ENCODE results near the gene CYP26B1. TPM values are rescaled to one million over a fixed set of nuclear protein-coding genes. Genes with fewer than 3 reads are reported as not detected.

CYP26B1 gene
- total and polyA plus RNA-seq, 2 donors (not counting 3 experiments of a cell fraction or from before 2014, with no cell fraction given), result 0.30 to 1.1 TPM

GRCh38 chr2:72130659-72131360 lies 16.9 kb downstream of the CYP26B1 start:
- ChIA-PET CTCF (interaction anchor here (0.6 to 1.6 kb wide), 4 partner anchors 8 to 207 kb away, joined by 3 to 6 read pairs (median 4); no protein-coding TSS in a partner anchor), POLR2A (no interaction called here)
- H3K4me3 ChIP-seq (replicated peaks in 1 of 3; ENCODE audit: insufficient read depth in 1 of 3, low read depth in 1 of 3, low read length in 3 of 3), result no peak overlapping the region
- no peaks in the 10 kb centered on the region for H3K79me2 ChIP-seq (ENCODE audit: control insufficient read depth, insufficient read depth, low read length)
- dilution Hi-C loops (cut with MboI; ENCODE audit: extremely low pct_ligation_motif_present, low sequenced_read_pairs), result no loop called here
- H3K27ac ChIP-seq (ENCODE audit: insufficient read depth, low read depth, low read length), result no peak overlapping the region
- no peaks in the 10 kb centered on the region for H3K9me1 ChIP-seq (replicated peaks; ENCODE audit: control insufficient read depth, extremely low read depth, insufficient read depth, low read length)
- no peak overlapping the region for H3K4me2 ChIP-seq (ENCODE audit: insufficient read depth, low read length)
- no peaks in the 10 kb centered on the region for H3K4me1 ChIP-seq (ENCODE audit: control insufficient read depth, extremely low read depth, insufficient read depth, low read length)
- TF ChIP-seq JUN (IDR thresholded peaks at IDR 0.05; ENCODE audit: borderline replicate concordance, insufficient read depth, insufficient read length, low read depth), result no peak
- no peak for TF ChIP-seq FOS (IDR thresholded peaks at IDR 0.05; ENCODE audit: borderline replicate concordance, insufficient read depth, low read length)
- no peak for TF ChIP-seq POLR2A (IDR thresholded peaks at IDR 0.05; ENCODE audit: low read depth, low read length)
- no peak for TF ChIP-seq EZH2 (IDR thresholded peaks at IDR 0.05; ENCODE audit: borderline replicate concordance, low read depth, low read length, severe bottlenecking)
- TF ChIP-seq GATA2 (IDR thresholded peaks at IDR 0.05; ENCODE audit: insufficient read depth, insufficient read length, low read depth, low read length), result no peak
- no peak for TF ChIP-seq MYC (IDR thresholded peaks at IDR 0.05; ENCODE audit: low read depth, low read length)
- TF ChIP-seq CTCF (IDR thresholded peaks at IDR 0.05; ENCODE audit: extremely low read depth in 1 of 2, insufficient read depth in 1 of 2, low read depth in 1 of 2, low read length in 2 of 2), result no peak
- TF ChIP-seq POLR2AphosphoS5 (IDR thresholded peaks at IDR 0.05; ENCODE audit: insufficient read depth, low read depth, low read length), result no peak
- TF ChIP-seq MAX (IDR thresholded peaks at IDR 0.05; ENCODE audit: insufficient read depth, insufficient read length), result no peak
- no peaks in the 10 kb centered on the region for H4K20me1 ChIP-seq (replicated peaks; ENCODE audit: control insufficient read depth, extremely low read depth, insufficient read depth, low read length)
- no peaks in the 10 kb centered on the region for H3K9me3 ChIP-seq (replicated peaks; ENCODE audit: control insufficient read depth, insufficient read depth, low read length)
- no peak for DNase-seq (ENCODE audit: low read depth, low spot score)
- no peak for FAIRE-seq
- no peak overlapping the region for H2AFZ ChIP-seq (ENCODE audit: low read depth, low read length)
- H3K27me3 ChIP-seq (ENCODE audit: control insufficient read depth in 2 of 2, insufficient read depth in 2 of 2, low read length in 2 of 2), result no peaks in the 10 kb centered on the region
- intact Hi-C loops (cut with micrococcal nuclease), result no loop called here
- no peak overlapping the region for H3K9ac ChIP-seq (replicated peaks; ENCODE audit: extremely low read depth, insufficient read depth, low read length)
- H3K36me3 ChIP-seq (ENCODE audit: control insufficient read depth in 2 of 2, extremely low read depth in 1 of 2, insufficient read depth in 2 of 2, low read length in 2 of 2), result no peaks in the 10 kb centered on the region
- no TSS peak for BruUV-seq (replicated peaks)
